GM12874 (cell line): ENCODE measurements around the gene COX17.

ENCODE experiments used
- CTCF ChIP-seq: IDR thresholded peaks from 2 replicates; pipeline ENCODE4 v1.5.1; 2011; ENCODE audit warnings: low read depth, mild to moderate bottlenecking, control low read depth, low read length, moderate library complexity; ENCODE audit not compliant: insufficient read depth

COX17 gene

DNA sequence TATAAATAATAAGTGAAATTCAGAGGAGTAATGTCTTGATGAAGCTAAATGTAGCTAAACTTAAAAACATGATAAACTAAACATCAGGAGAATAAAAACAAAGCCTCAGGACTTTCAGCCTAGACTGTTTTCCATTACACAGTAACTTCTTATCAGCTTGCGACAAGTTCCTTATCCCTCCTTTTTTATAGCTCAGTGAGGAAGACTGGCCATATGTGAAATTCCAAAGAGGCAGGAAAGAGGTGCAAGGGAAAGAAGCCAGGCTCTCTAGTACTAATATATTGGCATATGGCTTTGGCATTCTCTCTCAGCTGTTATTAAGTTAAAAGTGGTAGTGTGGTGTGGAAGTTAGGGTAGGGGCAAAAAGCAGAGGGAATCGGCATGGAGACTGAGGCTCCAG, 4.4 kb downstream of the COX17 start:
- TF ChIP-seq CTCF = no peak

- TF ChIP-seq CTCF = no peak
Measured at GRCh38 chr3:119669906-119670570, 7.2 kb downstream of the COX17 start.

- no peak for TF ChIP-seq CTCF
Measured at GRCh38 chr3:119665954-119666559, 11.1 kb downstream of the COX17 start.

GRCh38 chr3:119664850-119665379, 12.3 kb downstream of the COX17 start:
- no peak for TF ChIP-seq CTCF

DNA sequence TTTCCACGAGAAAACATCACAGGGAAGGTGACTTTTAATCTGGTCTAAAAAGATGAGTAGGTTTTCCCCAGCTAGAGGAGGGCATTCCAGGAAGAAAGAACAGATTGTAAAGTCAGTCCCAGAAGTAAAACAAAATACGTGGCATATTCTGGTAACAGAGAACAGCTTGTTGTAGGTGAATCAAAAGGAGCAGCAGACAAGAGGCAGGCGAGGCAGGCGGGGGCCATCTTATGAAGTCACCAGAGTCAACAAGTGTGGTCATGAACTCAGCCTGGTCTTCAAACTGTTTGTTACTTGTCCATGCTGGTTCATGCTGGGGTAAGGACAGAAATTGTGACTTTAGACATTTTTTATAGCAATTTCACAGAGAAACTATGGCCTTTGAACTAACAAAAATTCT, 12.8 kb downstream of the COX17 start:
- TF ChIP-seq CTCF = no peak

- TF ChIP-seq CTCF = no peak
Measured at GRCh38 chr3:119663885-119664284, 13.3 kb downstream of the COX17 start.

DNA sequence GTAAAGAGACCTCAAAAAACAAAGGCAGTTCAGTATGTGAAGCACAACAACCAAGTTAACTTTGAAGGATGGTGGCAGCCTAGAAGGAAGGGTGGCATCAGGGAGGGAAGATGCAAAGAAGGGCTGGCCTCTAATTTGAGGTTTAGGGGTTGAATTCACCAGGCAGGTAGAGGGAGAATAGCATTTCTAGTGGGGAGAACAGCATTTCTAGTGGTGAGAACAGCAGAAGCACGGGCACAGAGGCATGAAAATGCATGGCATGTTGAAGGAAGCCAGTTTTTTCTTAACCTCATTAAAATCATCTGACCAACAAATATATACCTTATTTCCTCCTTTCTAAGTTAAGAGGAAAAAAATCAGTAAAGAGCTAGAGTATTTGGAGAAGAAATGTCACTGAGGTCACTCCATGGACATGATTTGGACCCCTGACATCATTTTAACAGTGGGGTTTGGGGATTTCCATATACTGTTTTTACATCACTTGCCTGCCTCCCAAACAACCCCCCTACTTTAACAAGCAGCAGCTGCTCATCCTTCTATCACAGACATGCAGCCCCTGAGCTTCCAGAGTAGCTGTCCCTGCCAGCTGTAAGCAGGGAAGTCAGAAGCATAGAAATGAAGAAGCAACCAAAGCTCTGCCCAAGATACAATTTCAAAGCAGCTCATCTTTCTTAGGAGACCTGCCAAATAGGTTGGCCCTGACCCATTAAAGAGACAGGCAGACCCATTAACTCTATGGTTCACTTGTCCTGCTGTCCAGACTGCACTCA, 14.4 kb downstream of the COX17 start:
- no peak for TF ChIP-seq CTCF
